B cell (primary cell): ENCODE measurements around the gene PRAC2. TPM values are rescaled to one million over a fixed set of nuclear protein-coding genes. Genes with fewer than 3 reads are reported as not detected.
"Not testable (repeated sequence)": the region's sequence is repeated elsewhere in the genome, so short reads cannot be mapped to it uniquely, and the experiment has no call there.

Experiments used
- ATAC-seq: fragments of 200-7000 bp; cut with Tn5 transposase; one replicate; pipeline ENCODE4 v1.10.0; 2021; ENCODE audit warnings: low read depth, mild to moderate bottlenecking, moderate number of reproducible peaks, moderate library complexity
- CTCF ChIA-PET: fragments of 350-600 bp; sonication (Branson Sonifier 250); formaldehyde crosslinking; loops from one replicate; lab custom pipeline; 2021; ENCODE audit warnings: antibody characterized with exemption, inconsistent platforms; lab: Charles Lee
- POLR2A ChIA-PET: fragments of 350-600 bp; sonication (Branson Sonifier 250); formaldehyde crosslinking; loops from one replicate; lab custom pipeline; 2021; ENCODE audit warnings: antibody characterized with exemption; lab: Charles Lee
- DNase-seq: peaks from one replicate; pipeline ENCODE4 v3.0.0; 2013
- H2AFZ ChIP-seq: 2 replicates; pipeline ENCODE4 v1.6.1; 2012; ENCODE audit warnings: mild to moderate bottlenecking, low read depth, low read length; ENCODE audit not compliant: insufficient read depth, poor library complexity, severe bottlenecking
- H3K27ac ChIP-seq, 2 donors: 1 replicate in 1 of 2; 2 replicates in 1 of 2; pipeline ENCODE4 v1.5.1; 2012 to 2013; ENCODE audit warnings: low read length in 2 of 2, mild to moderate bottlenecking in 2 of 2, moderate library complexity in 1 of 2
- H3K27me3 ChIP-seq, 4 experiments: fragments of 200-600 bp in 1 of 4; sonication (generic) in 1 of 4; replicated peaks in 1 of 4; 1 replicate in 2 of 4; 2 replicates in 2 of 4; pipeline versions ENCODE4 v1.6.1 to v1.7.0; 2013 to 2016; ENCODE audit warnings: low read length in 3 of 4, mild to moderate bottlenecking in 2 of 4, mixed read lengths in 1 of 4, moderate library complexity in 1 of 4; ENCODE audit not compliant: insufficient read depth in 4 of 4, control insufficient read depth in 3 of 4; ENCODE audit errors: control extremely low read depth in 1 of 4
- H3K36me3 ChIP-seq, 2 experiments: replicated peaks in 1 of 2; 1 replicate in 1 of 2; 2 replicates in 1 of 2; pipeline versions ENCODE4 v1.6.1 to v1.7.1; 2013; ENCODE audit warnings: low read length in 1 of 2; ENCODE audit not compliant: insufficient read depth in 2 of 2, control insufficient read depth in 1 of 2; ENCODE audit errors: control extremely low read depth in 1 of 2, extremely low read depth in 1 of 2
- H3K4me1 ChIP-seq, 2 donors: fragments of 200-600 bp in 1 of 2; sonication (generic) in 1 of 2; 1 replicate in 1 of 2; 2 replicates in 1 of 2; pipeline versions ENCODE4 v1.5.1 to v1.6.1; 2013 to 2017; ENCODE audit warnings: low read length in 2 of 2; ENCODE audit not compliant: control insufficient read depth in 2 of 2, insufficient read depth in 2 of 2
- H3K4me2 ChIP-seq: replicated peaks from 2 replicates; pipeline ENCODE3; 2012; ENCODE audit warnings: mild to moderate bottlenecking, low read depth, low read length; ENCODE audit not compliant: poor library complexity, severe bottlenecking
- H3K4me3 ChIP-seq, 5 experiments: fragments of 200-600 bp in 1 of 5; sonication (generic) in 1 of 5; 1 replicate in 3 of 5; 2 replicates in 2 of 5; pipeline versions ENCODE4 v1.5.1 to v1.7.0; 2011 to 2016; ENCODE audit warnings: low read length in 4 of 5, mild to moderate bottlenecking in 4 of 5, low read depth in 2 of 5, control low read depth in 1 of 5, moderate library complexity in 1 of 5; ENCODE audit not compliant: insufficient read depth in 1 of 5; ENCODE audit errors: control extremely low read depth in 1 of 5, extremely low read depth in 1 of 5
- H3K79me2 ChIP-seq: fragments of 200-600 bp; sonication (generic); one replicate; pipeline ENCODE4 v1.6.0; 2016; ENCODE audit warnings: low read length; ENCODE audit not compliant: control insufficient read depth, insufficient read depth
- H3K9ac ChIP-seq: fragments of 200-600 bp; sonication (generic); 2 replicates; pipeline ENCODE4 v1.6.1; 2017; ENCODE audit warnings: mild to moderate bottlenecking, low read length, moderate library complexity
- H3K9me3 ChIP-seq, 3 donors: one replicate each; pipeline versions ENCODE4 v1.6.1 to v1.7.1; 2013; ENCODE audit warnings: low read length in 2 of 3; ENCODE audit not compliant: control insufficient read depth in 2 of 3, insufficient read depth in 1 of 3; ENCODE audit errors: control extremely low read depth in 1 of 3
- H4K20me1 ChIP-seq: 2 replicates; pipeline ENCODE4 v1.6.0; 2012; ENCODE audit warnings: mild to moderate bottlenecking, low read length; ENCODE audit not compliant: insufficient read depth, control insufficient read depth, poor library complexity, severe bottlenecking
- H3K27ac Mint-ChIP-seq: one replicate; pipeline ENCODE4 v1.8.0; 2021; ENCODE audit warnings: mixed read lengths
- H3K27me3 Mint-ChIP-seq: one replicate; pipeline ENCODE4 v1.8.0; 2021; ENCODE audit warnings: mixed read lengths
- H3K4me1 Mint-ChIP-seq: one replicate; pipeline ENCODE4 v1.8.0; 2021; ENCODE audit warnings: mixed read lengths
- H3K4me3 Mint-ChIP-seq: one replicate; pipeline ENCODE4 v1.8.0; 2021; ENCODE audit warnings: mixed read lengths
- H3K9me3 Mint-ChIP-seq: one replicate; pipeline ENCODE4 v1.8.0; 2022; ENCODE audit warnings: mixed read lengths; ENCODE audit not compliant: insufficient read depth
- EZH2 ChIP-seq: IDR thresholded peaks from 2 replicates; pipeline ENCODE4 v1.6.1; 2012; ENCODE audit warnings: borderline replicate concordance, low read depth, mild to moderate bottlenecking, moderate library complexity, low read length; ENCODE audit not compliant: insufficient read depth, poor library complexity, severe bottlenecking
- WGBS: methylation state at CpG from one replicate; pipeline ENCODE4 v1.1.5; 2013; ENCODE audit warnings: missing lambda C conversion rate; ENCODE audit not compliant: insufficient coverage; 5-methylcytosine and 5-hydroxymethylcytosine counted together
- intact Hi-C: fragments of 100-400 bp; cut with micrococcal nuclease; formaldehyde crosslinking; loops from one replicate; pipeline ENCODE4 v1.10.0; 2022
- polyA plus RNA-seq: library from polyadenylated mRNA; depleted of rRNA; stranded (reverse); fragments of >200 nt; gene quantifications from 2 replicates; pipeline ENCODE4 v1.2.3, GENCODE V29; 2012
- total RNA-seq, 2 donors: library from RNA; stranded (reverse); fragments of 120-200 nt in 1 of 2; gene quantifications; 1 replicate in 1 of 2; 2 replicates in 1 of 2; pipeline versions ENCODE4 v1.2.3 to v1.2.4, GENCODE V29; 2013 to 2022
- TF ChIP-seq, protein P1 (sequence below): fragments of 200-600 bp; IDR thresholded peaks from one replicate; pipeline ENCODE4 v1.8.0; 2022; ENCODE audit warnings: antibody characterized with exemption, mild to moderate bottlenecking

The PRAC2 gene
- total and polyA plus RNA-seq, 2 donors (not counting 1 experiment from before 2014, with no cell fraction given), result not detected

DNA sequence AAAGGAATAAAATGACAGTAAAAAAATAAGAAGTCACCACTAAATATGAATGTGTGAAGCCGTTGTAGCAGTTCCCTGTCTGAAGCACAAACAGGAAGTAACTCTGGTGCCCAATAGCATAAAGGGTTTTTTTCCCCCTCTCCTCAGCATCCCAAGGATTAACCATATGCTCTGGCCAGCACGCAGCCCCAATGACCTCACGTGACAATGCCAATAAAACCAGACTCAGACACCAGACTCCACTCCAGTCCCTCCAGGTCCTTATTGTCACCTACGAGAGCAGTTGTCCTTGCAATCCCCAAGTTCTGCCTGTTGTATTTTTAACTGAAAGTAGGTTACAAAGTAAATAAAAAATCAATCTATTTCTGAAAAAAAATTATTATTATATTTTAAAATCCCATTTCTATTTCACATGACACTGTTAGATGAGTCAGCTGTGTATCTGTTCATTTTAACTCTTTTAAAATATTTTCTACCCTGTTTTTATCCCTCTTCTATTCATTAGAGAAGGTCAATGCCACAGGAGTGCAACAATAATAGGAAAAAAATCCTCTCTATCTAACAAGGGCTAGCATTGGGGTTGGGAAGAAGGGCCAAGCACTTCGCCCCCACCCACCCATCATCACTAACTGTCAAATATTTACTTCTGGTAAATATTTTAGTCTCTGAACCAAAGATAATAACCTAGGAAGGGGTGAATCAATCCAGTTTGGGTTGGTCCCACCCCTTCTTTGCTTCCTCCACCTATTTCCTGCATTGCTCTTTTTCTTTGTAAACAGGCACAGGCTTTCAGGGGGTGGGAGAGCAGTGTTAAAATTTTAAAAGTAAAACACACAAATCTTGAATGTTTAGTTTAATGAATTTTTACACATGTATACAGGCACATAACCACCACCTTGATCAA is 7.2 kb upstream of the PRAC2 start:
- H3K4me2 ChIP-seq, result no peak overlapping the region
- H2AFZ ChIP-seq, result no peak overlapping the region
- POLR2A ChIA-PET, result no interaction called here
- Mint-ChIP-seq H3K4me3 (no peak overlapping the region), H3K4me1 (peaks cover 14% of the 10 kb centered on the region), H3K27ac (no peak overlapping the region), H3K9me3 (no peaks in the 10 kb centered on the region), H3K27me3 (peaks cover 59% of the 10 kb centered on the region)
- CTCF ChIA-PET, result interaction anchor here (0.9 kb wide), 1 partner anchor 8 kb away, joined by 3 read pairs; no protein-coding TSS in a partner anchor
- H3K9ac ChIP-seq, result no peak overlapping the region
- H3K9me3 ChIP-seq, result peaks cover 0 to 33% (median 9%) of the 10 kb centered on the region in 3 donors
- peaks cover 17 to 19% of the 10 kb centered on the region in 2 donors for H3K4me1 ChIP-seq
- H3K27me3 ChIP-seq, result peaks cover 0 to 73% (median 55%) of the 10 kb centered on the region in 4 experiments
- no peak for TF ChIP-seq EZH2
- TF ChIP-seq, protein P1, sequence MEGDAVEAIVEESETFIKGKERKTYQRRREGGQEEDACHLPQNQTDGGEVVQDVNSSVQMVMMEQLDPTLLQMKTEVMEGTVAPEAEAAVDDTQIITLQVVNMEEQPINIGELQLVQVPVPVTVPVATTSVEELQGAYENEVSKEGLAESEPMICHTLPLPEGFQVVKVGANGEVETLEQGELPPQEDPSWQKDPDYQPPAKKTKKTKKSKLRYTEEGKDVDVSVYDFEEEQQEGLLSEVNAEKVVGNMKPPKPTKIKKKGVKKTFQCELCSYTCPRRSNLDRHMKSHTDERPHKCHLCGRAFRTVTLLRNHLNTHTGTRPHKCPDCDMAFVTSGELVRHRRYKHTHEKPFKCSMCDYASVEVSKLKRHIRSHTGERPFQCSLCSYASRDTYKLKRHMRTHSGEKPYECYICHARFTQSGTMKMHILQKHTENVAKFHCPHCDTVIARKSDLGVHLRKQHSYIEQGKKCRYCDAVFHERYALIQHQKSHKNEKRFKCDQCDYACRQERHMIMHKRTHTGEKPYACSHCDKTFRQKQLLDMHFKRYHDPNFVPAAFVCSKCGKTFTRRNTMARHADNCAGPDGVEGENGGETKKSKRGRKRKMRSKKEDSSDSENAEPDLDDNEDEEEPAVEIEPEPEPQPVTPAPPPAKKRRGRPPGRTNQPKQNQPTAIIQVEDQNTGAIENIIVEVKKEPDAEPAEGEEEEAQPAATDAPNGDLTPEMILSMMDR, result no peak
- H3K4me3 ChIP-seq, result no peak overlapping the region
- no peak for ATAC-seq
- intact Hi-C loops, result no loop called here
- no peak for DNase-seq
- no peaks in the 10 kb centered on the region for H4K20me1 ChIP-seq
- H3K27ac ChIP-seq, result no peak overlapping the region
- H3K79me2 ChIP-seq, result no peaks in the 10 kb centered on the region
- H3K36me3 ChIP-seq, result no peaks in the 10 kb centered on the region
- WGBS, result 34% methylated on average over 2 of the region's 5 CpGs

DNA sequence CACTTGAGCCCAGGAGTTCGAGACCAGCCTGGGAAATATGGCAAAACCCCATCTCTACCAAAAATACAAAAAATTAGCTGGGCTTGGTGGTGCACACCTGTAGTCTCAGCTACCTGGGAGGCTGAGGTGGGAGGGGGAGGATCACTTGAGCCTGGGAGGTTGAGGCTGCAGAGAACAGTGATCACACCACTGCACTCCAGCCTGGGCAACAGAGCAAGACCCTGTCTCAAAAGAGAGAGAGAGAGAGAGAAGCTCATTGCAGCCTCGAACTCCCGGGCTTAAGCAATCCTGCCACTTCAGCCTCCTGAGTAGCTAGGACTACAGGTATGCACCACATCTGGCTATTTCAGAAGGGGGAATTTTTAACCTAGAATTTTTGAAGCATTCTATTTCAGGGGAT is 6.4 kb upstream of the PRAC2 start:
- POLR2A ChIA-PET, ATAC-seq, H3K27ac ChIP-seq, H3K27ac Mint-ChIP-seq, H2AFZ ChIP-seq, H3K9ac ChIP-seq, H4K20me1 ChIP-seq, H3K9me3 Mint-ChIP-seq, H3K36me3 ChIP-seq, H3K4me2 ChIP-seq, DNase-seq, H3K4me3 ChIP-seq, H3K4me3 Mint-ChIP-seq, intact Hi-C loops, H3K79me2 ChIP-seq: not testable (repeated sequence)
- H3K4me1 Mint-ChIP-seq, result peaks cover 16% of the 10 kb centered on the region
- peaks cover 0 to 37% (median 10%) of the 10 kb centered on the region in 3 donors for H3K9me3 ChIP-seq
- H3K4me1 ChIP-seq, result peaks cover 17 to 19% of the 10 kb centered on the region in 2 donors
- H3K27me3 Mint-ChIP-seq, result peaks cover 58% of the 10 kb centered on the region
- 80% methylated on average over 1 of the region's 3 CpGs for WGBS
- H3K27me3 ChIP-seq, result peaks cover 0 to 73% (median 59%) of the 10 kb centered on the region in 4 experiments
- CTCF ChIA-PET, result interaction anchor here (1.0 to 2.0 kb wide), 2 partner anchors 9 to 37 kb away, joined by 3 to 9 read pairs; no protein-coding TSS in a partner anchor
